Measurements from ENCODE around the gene NUDT3.

Gene NUDT3

GRCh38 chr6:34318499-34319470 lies 73.7 kb downstream of the NUDT3 start:
- no peak for DNase-seq

DNA sequence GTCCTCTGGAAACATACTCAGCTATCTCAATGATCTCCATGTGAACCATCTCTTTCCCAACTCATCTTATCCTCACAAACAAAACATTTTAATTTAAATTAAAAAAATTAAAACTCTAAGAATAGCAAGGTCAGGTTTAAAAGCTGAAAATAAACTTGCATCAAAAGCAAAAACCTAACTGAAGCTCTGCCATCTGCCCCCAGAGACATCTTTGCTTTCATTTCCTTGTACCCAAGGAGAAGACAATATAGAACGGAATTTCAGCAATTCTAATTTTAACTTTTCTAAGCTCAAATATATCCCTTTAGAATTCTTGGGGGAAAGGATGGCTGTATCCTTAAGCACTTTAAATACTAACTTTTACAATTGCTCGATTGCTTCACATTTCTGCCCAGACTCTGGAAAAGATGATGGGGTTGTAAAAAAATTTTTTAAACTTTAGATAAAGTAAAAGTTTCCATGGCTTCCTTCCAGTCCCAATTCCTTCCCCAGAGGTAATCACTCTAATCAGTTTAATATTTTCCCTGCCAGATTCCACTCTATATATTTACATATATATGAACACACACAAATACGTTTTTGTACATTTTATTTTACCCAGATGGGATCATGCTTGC lies 74.5 kb downstream of the NUDT3 start:
- no peak for DNase-seq

DNA sequence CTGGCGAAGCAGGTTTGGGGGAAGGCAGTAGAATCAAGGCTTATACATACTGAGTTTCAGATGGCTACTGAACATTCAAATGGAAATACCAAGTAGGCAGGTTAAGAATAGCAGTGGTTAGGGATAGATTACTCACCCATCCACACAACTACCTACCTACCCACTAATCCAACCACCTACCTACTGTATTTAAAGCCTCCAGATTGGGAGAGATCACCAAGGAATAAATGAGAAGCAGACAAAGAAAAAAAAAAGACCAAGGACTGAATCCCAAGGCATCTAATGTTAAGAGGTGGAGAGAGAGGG lies 75.3 kb downstream of the NUDT3 start:
- DNase-seq: no peak

DNA sequence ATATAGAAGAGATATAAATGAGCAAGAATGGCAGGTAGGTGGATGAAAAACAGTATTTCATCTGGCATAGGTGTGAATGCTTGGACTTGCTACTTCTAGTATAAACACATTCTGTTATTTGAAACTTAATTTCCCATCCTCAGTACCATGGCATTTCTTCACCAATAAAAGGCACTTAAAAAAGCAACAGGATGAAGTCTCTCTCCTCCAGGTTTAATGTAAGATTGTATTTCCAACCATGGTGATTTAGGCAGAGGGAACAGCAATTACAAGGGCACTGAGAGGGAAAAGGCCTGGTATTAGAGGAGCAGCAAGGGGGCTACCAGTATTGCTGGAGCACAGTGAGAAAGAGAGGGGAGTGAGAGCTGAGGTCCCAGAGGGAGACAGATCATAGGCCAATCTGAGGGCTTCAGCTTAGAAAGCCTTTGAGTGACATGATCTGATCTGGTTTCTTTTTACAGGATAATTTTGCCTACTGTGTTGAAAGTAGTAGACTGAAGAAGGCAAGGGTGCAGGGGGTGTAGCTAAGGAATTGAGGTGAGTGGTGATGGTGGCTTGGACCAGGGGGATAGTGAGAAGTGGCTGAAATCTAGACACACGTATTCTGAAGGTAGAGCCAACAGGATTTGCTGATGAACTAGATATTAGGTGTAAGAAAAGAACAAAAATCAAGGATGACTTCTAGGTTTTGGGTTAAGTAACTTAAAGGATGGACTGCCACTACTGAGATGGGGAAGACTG lies 75.9 kb downstream of the NUDT3 start:
- no peak for DNase-seq

GRCh38 chr6:34315780-34316179 lies 76.7 kb downstream of the NUDT3 start:
- DNase-seq: no peak

DNA sequence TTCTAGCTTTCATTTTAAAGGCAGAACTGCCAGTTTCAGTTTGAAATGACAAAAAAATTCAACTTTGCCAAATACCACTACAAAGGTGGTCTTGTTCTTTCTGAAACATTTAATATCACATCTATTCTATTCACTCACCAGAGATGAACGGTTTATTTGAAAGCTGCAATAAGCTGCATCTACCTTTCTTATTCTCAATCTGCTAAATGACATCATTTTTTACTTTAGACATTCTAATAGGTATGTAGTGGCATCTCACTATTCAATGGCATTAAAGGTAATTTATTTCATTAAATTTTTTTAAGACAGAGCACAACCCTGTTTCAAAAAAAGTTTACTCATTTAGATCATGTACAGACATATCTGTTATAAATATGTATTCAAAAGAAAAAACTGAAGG lies 77.2 kb downstream of the NUDT3 start:
- DNase-seq: no peak

GRCh38 chr6:34312259-34312658 lies 80.2 kb downstream of the NUDT3 start:
- DNase-seq: no peak

DNA sequence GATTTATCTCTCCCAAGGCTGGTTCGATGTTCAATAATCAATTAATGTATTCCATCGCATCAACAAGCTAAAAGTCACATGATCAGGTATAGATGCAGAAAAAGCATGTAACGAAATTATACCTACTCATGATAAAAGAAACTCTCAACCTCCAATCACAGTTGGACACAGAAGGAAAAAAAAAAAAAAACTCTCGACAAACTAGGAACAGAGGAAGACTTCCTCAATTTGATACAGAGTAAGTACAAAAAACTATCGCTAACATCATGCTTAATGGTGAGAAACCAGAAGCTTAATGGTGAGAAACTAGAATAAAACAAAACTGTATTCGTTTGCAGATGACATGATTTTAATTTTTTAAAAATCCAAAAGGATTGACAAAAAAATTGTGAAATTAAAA lies 81.7 kb downstream of the NUDT3 start:
- no peak for DNase-seq

- DNase-seq: no peak
Observed at GRCh38 chr6:34308483-34308882, 84.0 kb downstream of the NUDT3 start.

DNA sequence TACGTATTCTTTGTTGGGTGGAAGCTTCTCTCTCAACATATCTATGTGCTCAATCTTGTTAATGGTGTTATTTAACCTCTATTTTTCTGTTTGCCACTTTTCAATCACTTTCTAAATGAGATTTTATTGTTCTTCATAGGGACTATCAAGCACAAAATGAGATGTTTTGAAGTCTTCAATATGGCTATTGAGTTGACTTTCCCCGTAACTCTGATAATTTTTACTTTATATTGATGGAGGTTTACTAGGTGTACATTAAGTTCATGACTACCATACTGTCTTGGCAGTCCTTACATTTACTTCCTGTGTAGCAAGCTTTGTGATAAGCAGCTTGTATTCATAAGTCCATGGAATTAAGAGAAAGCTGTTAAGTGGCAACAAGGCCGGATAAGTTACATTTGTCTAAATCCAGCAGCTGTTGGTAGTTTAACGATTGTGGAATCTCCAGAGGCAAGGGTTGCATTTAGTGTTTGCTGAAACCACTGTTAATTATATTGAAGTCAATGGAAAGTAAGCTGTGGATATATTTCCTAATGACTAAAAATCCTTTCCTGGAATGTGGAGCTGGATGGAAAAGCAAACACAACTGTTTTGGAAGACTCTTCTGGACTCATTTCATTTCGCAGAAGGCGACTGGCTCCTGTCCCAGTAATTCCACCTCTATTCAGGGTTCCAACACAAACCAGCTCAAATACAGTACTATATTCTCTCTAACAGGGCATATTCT lies 86.3 kb downstream of the NUDT3 start:
- no peak for DNase-seq

GRCh38 chr6:34305497-34305896 lies 87.0 kb downstream of the NUDT3 start:
- no peak for DNase-seq

- no peak for DNase-seq
Observed at GRCh38 chr6:34304164-34304563, 88.3 kb downstream of the NUDT3 start.

- DNase-seq: no peak
Observed at GRCh38 chr6:34302929-34303328, 89.5 kb downstream of the NUDT3 start.

- DNase-seq: no peak
Observed at GRCh38 chr6:34301408-34301807, 91.1 kb downstream of the NUDT3 start.

- DNase-seq: no peak
Observed at GRCh38 chr6:34300332-34300751, 92.1 kb downstream of the NUDT3 start.

DNA sequence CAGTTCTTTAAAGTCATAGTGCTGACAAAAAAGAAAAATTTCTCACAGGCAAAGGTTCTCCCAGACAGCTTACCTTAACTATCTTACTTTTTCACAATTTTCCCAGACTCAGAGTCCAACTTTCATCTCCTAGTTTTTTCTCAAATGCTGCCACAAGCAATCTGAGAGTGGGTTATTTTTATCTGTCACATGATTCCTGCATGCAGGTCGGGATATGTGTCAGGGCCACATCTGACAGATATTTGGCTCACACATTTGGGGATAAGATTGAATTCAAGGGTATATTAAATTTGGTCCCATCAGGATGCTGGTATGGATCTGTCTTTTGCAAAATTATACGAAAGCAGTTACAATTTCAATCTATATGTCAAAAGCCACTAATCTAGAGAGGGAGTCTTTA lies 93.5 kb downstream of the NUDT3 start:
- DNase-seq: no peak

DNA sequence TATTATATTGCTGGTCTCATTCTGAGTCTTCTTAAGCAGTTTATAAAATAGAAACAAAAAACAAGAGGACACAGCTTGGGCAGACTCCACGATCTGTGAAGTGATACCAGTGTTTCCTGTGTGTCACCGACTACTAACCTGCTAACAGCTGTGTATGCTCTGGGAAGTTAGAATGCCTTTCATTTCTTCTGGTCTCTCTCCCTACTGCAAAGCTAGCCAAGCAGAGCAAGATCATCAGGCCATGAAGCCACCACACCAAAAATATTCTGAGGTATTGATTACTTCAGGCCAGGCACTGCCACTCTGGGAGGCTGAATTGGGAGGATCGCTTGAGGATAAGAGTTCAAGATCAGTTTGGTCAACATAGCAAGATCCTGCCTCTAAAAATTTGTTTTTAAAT lies 96.7 kb downstream of the NUDT3 start:
- no peak for DNase-seq

DNA sequence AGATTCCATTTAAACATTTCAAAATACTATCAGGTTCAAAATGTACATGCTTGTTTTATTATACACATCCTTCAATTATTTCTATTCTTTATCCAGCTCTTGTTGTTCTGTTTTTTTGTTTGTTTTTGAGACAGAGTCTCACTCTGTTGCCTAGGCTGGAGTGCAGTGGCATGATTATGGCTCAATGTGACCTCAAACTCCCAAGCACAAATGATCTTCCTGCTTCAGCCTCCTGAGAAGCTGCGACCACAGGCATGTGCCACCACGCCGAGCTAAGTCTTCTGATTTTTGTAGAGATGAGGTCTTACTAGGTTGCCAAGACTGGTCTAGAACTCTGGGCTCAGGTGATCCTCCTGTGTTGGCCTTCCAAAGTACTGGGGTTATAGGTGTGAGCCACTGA lies 99.5 kb downstream of the NUDT3 start:
- DNase-seq: no peak

DNA sequence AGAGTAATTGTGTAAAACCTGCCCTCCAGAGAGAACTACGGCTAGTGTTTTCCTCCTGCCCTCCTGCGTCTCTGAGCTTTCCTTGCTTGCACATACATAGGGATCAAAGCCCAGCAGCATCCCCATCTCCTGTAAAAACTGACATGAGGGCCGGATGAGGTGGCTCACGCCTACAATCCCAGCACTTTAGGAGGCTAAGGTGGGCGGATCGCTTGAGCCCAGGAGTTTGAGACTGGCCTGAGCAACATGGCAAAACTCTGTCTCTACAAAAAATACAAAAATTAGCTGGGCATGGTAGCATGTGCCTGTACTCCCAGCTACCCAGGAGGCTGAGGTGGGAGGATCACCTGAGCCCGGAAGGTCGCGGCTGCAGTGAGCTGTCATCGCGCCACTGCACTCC lies 103.3 kb downstream of the NUDT3 start:
- DNase-seq: no peak

GRCh38 chr6:34288581-34288980 lies 103.9 kb downstream of the NUDT3 start:
- no peak for DNase-seq

DNA sequence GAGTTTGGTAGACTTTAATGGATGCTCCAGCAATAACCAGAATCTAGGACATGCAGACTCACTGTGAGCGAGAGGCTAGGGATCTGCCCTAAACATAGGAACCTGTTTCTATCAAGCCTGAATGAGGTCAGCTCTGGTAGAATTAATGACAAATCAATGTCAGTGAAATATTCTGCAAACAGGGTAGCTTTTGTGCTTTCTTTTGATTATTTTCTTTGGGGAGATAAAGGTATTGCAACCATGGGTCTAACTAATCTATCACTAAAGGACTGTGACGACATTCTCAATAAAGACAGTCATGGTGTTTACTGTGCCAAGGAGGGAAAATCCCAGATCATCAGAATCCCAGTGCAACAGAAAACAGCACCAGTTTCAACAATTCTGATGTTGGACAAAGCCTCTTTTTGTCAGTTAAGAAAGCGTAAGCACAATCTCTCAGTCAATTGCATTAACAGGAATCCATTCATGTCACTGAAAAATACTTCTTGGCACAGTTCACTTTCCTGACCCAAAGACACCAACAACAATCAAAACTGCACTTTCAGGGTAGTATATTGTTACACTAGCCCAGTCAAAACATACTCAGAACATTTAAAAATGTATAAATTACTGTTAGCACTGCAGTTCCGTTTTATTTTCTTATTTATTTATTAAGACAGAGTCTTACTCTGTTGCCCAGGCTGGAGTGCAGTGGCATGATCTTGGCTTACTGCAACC lies 106.9 kb downstream of the NUDT3 start:
- no peak for DNase-seq

Data from NCI-H1930 (cell line).